ENCODE data around the gene SPRING1. TPM values are rescaled to one million over a fixed set of nuclear protein-coding genes. Genes with fewer than 3 reads are reported as not detected.

SPRING1 gene
- total RNA-seq, 1 donor from 2014 or later, result 9.1 TPM

DNA sequence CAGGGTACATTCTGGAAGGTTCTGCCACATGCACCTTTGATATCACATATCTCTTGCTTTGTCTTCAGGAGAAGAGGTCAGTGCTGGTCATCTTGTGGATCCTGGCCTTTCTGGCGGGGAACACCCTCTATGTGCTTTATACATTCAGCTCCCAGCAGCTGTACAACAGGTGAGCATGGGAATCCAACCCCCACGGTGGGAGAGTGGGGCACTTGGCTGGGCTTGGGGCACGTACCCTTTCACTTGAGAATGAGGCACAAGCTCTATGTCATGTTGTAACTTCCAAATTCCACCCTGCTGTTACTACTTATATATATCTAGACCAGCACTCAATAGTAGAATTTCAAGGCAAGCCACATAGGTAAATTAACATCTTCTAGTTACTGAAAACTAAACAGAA lies 28.9 kb upstream of the SPRING1 start:
- intact Hi-C loops (cut with DNase I), result no loop called here
- no peak for TF ChIP-seq POLR2A (IDR thresholded peaks at IDR 0.05)
- TF ChIP-seq, protein P1, sequence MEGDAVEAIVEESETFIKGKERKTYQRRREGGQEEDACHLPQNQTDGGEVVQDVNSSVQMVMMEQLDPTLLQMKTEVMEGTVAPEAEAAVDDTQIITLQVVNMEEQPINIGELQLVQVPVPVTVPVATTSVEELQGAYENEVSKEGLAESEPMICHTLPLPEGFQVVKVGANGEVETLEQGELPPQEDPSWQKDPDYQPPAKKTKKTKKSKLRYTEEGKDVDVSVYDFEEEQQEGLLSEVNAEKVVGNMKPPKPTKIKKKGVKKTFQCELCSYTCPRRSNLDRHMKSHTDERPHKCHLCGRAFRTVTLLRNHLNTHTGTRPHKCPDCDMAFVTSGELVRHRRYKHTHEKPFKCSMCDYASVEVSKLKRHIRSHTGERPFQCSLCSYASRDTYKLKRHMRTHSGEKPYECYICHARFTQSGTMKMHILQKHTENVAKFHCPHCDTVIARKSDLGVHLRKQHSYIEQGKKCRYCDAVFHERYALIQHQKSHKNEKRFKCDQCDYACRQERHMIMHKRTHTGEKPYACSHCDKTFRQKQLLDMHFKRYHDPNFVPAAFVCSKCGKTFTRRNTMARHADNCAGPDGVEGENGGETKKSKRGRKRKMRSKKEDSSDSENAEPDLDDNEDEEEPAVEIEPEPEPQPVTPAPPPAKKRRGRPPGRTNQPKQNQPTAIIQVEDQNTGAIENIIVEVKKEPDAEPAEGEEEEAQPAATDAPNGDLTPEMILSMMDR (IDR thresholded peaks at IDR 0.05), result no peak
- TF ChIP-seq POLR2AphosphoS5 (IDR thresholded peaks at IDR 0.05; ENCODE audit: insufficient read depth in 1 of 2, low read depth in 1 of 2), result no peak

DNA sequence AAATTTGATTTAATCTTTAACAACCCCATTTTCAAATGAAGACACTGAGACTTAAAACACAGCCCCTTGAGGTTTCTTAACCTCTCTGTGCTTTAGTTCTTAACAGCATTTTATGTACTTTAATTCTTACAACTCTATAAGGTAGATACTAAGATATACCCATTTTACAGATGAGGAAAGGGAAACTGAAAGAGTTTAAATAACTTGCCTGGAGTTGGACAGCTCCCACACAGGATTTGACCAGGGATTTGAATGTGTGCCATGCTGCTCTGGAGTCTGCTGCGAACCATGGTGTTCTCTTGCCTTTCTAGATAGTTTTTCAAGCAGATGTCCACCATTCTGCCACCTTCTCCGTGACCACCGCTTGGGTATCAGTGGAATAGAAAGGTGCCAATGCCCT lies 28.4 kb upstream of the SPRING1 start:
- H3K27ac ChIP-seq, result no peak overlapping the region
- no peak for DNase-seq (ENCODE audit: extremely low spot score in 2 of 2)
- no peaks in the 10 kb centered on the region for H3K4me1 ChIP-seq
- TF ChIP-seq POLR2AphosphoS5 (IDR thresholded peaks at IDR 0.05; ENCODE audit: insufficient read depth in 1 of 2, low read depth in 1 of 2) (no peak), POLR2A (IDR thresholded peaks at IDR 0.05) (no peak)
- TF ChIP-seq, protein P1 (IDR thresholded peaks at IDR 0.05), result no peak
- intact Hi-C loops (cut with DNase I), result no loop called here
- no peak overlapping the region for H3K4me3 ChIP-seq
- no peaks in the 10 kb centered on the region for H3K27me3 ChIP-seq
- no peaks in the 10 kb centered on the region for H3K36me3 ChIP-seq
- no peaks in the 10 kb centered on the region for H3K9me3 ChIP-seq

More for the DNA sequence above, 28.9 kb upstream of the SPRING1 start:
- H3K9me3 ChIP-seq, result no peaks in the 10 kb centered on the region
- H3K36me3 ChIP-seq, result no peaks in the 10 kb centered on the region
- no peak for DNase-seq (ENCODE audit: extremely low spot score in 2 of 2)
- no peaks in the 10 kb centered on the region for H3K27me3 ChIP-seq
- H3K4me1 ChIP-seq, result no peaks in the 10 kb centered on the region
- no peak overlapping the region for H3K4me3 ChIP-seq
- H3K27ac ChIP-seq, result no peak overlapping the region

DNA sequence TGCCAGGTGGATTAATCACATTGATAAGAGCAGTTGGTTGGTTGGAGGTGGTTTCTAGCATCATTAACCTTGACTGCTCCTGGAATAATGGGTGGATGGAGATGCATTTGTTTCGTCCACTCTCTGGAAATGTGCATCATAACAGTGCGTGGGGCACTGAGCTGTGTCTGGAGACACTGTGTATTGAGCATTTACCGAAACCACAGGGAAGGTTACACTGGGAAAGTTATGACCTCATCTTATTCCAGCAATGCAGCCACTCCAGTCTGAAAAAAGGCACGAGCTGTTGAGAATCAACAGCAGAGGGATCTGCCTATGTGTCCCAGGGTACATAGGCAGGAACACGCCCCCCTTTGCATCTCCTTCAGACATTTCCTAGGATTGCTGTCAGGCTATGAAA lies 27.4 kb upstream of the SPRING1 start:
- DNase-seq (ENCODE audit: extremely low spot score in 2 of 2), result no peak
- Histone ChIP-seq H3K27ac (no peak overlapping the region), H3K4me1 (no peaks in the 10 kb centered on the region), H3K4me3 (no peak overlapping the region), H3K27me3 (no peaks in the 10 kb centered on the region), H3K36me3 (no peaks in the 10 kb centered on the region), H3K9me3 (no peaks in the 10 kb centered on the region)
- TF ChIP-seq, protein P1 (IDR thresholded peaks at IDR 0.05), result no peak
- TF ChIP-seq POLR2A (IDR thresholded peaks at IDR 0.05), result no peak
- TF ChIP-seq POLR2AphosphoS5 (IDR thresholded peaks at IDR 0.05; ENCODE audit: insufficient read depth in 1 of 2, low read depth in 1 of 2), result no peak
- intact Hi-C loops (cut with DNase I), result no loop called here

DNA sequence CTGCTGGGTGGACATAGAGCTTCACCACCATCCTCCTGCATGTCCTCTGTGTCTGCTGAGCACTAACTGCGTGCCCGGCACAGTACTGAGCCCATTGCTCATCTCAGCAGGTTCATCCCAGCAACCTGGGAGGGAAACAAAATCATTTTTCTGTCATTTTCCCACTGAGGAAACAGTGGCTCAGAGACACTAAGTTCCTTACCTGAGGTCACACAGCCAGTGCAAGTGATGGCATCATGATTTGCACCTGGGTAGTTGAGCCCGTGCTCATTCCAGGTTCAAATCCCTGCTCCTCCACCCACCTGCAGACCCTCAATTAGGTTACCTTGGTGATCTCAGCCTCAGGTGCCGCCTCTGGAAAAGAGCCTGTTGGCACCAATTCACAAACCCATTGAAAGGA lies 23.6 kb upstream of the SPRING1 start:
- TF ChIP-seq POLR2AphosphoS5 (IDR thresholded peaks at IDR 0.05; ENCODE audit: insufficient read depth in 1 of 2, low read depth in 1 of 2), result no peak
- TF ChIP-seq POLR2A (IDR thresholded peaks at IDR 0.05), result no peak
- TF ChIP-seq, protein P1 (IDR thresholded peaks at IDR 0.05), result no peak
- no peak for DNase-seq (ENCODE audit: extremely low spot score in 2 of 2)
- intact Hi-C loops (cut with DNase I), result no loop called here
- Histone ChIP-seq H3K9me3 (no peaks in the 10 kb centered on the region), H3K36me3 (no peaks in the 10 kb centered on the region), H3K4me3 (no peak overlapping the region), H3K27me3 (no peaks in the 10 kb centered on the region), H3K27ac (no peak overlapping the region), H3K4me1 (no peaks in the 10 kb centered on the region)

DNA sequence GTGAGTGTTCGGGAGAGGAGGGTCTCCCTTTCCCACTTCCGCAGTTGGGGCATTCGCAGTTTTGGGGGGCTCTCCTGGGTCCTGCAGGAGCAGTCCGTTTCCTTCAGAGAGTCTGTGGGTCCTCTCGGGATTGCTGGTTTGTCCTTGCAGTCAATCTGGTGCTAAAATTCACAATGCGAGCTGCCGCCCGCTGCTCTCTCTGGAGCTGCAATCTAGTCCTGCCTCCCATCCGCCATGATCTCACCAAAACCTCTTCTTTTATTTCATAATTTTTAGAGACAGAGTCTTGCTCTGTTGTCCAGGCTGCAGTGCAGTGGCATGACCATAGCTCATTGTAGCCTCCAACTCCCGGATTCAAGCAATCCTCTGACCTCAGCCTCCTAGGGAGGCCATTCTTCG lies 22.8 kb upstream of the SPRING1 start:
- no peak for TF ChIP-seq POLR2AphosphoS5 (IDR thresholded peaks at IDR 0.05; ENCODE audit: insufficient read depth in 1 of 2, low read depth in 1 of 2)
- TF ChIP-seq, protein P1 (IDR thresholded peaks at IDR 0.05), result no peak
- no peaks in the 10 kb centered on the region for H3K9me3 ChIP-seq
- DNase-seq (ENCODE audit: extremely low spot score in 2 of 2), result no peak
- no peaks in the 10 kb centered on the region for H3K4me1 ChIP-seq
- H3K4me3 ChIP-seq, result no peak overlapping the region
- no peaks in the 10 kb centered on the region for H3K27me3 ChIP-seq
- no peaks in the 10 kb centered on the region for H3K36me3 ChIP-seq
- H3K27ac ChIP-seq, result no peak overlapping the region
- intact Hi-C loops (cut with DNase I), result no loop called here

Measured in vagina (tissue), 2 donors.